Osteoblast (primary cell): Measurements from ENCODE around the gene HOXD12. TPM values are rescaled to one million over a fixed set of nuclear protein-coding genes. Genes with fewer than 3 reads are reported as not detected.
A peak's percentile ranks its signal among the peaks of the same experiment; 100 is the strongest.

Source experiments
- DNase-seq: peaks from one replicate; pipeline ENCODE4 v3.0.0; 2011; ENCODE audit warnings: low spot score, mixed read lengths; ENCODE audit not compliant: insufficient read length; ENCODE audit errors: missing footprints
- H2AFZ ChIP-seq: 2 replicates; pipeline ENCODE4 v1.6.0; 2011; ENCODE audit warnings: mild to moderate bottlenecking, low read length
- H3K27ac ChIP-seq: 2 replicates; pipeline ENCODE4 v1.5.1; 2011; ENCODE audit warnings: mild to moderate bottlenecking, low read depth, low read length, moderate library complexity
- H3K27me3 ChIP-seq: 2 replicates; pipeline ENCODE4 v1.6.0; 2012; ENCODE audit warnings: mild to moderate bottlenecking, control low read depth, inconsistent platforms, low read length, moderate library complexity; ENCODE audit not compliant: insufficient read depth
- H3K36me3 ChIP-seq: 2 replicates; pipeline ENCODE4 v1.5.1; 2011; ENCODE audit warnings: mild to moderate bottlenecking, low read length, control low read depth, moderate library complexity; ENCODE audit not compliant: insufficient read depth
- H3K4me1 ChIP-seq: 2 replicates; pipeline ENCODE4 v1.5.1; 2011; ENCODE audit warnings: mild to moderate bottlenecking, low read length, control low read depth, moderate library complexity; ENCODE audit not compliant: insufficient read depth
- H3K4me2 ChIP-seq: 2 replicates; pipeline ENCODE4 v1.6.0; 2011; ENCODE audit warnings: mild to moderate bottlenecking, low read length; ENCODE audit not compliant: insufficient read depth
- H3K4me3 ChIP-seq: fragments of 200-600 bp; sonication (generic); 3 replicates; pipeline ENCODE4 v1.5.1; 2012; ENCODE audit warnings: mild to moderate bottlenecking, low read length, inconsistent platforms; ENCODE audit not compliant: insufficient read depth
- H3K79me2 ChIP-seq: 2 replicates; pipeline ENCODE4 v1.6.0; 2012; ENCODE audit warnings: mild to moderate bottlenecking, low read length, control low read depth, inconsistent platforms; ENCODE audit not compliant: insufficient read depth
- H3K9me3 ChIP-seq: 2 replicates; pipeline ENCODE4 v1.5.1; 2011; ENCODE audit warnings: low read depth, low read length, control low read depth
- H4K20me1 ChIP-seq: 2 replicates; pipeline ENCODE4 v1.6.0; 2012; ENCODE audit warnings: mild to moderate bottlenecking, low read length, control low read depth; ENCODE audit not compliant: insufficient read depth
- CTCF ChIP-seq: IDR thresholded peaks from 2 replicates; pipeline ENCODE4 v1.5.1; 2011; ENCODE audit warnings: mild to moderate bottlenecking, low read depth, low read length, moderate library complexity; ENCODE audit errors: extremely low read depth
- total RNA-seq: library from RNA; depleted of rRNA; stranded (reverse); fragments of >200 nt; gene quantifications from 2 replicates; pipeline ENCODE4 v1.2.3, GENCODE V29; 2012

Gene HOXD12
- total RNA-seq, 1 donor, result not detected

DNA sequence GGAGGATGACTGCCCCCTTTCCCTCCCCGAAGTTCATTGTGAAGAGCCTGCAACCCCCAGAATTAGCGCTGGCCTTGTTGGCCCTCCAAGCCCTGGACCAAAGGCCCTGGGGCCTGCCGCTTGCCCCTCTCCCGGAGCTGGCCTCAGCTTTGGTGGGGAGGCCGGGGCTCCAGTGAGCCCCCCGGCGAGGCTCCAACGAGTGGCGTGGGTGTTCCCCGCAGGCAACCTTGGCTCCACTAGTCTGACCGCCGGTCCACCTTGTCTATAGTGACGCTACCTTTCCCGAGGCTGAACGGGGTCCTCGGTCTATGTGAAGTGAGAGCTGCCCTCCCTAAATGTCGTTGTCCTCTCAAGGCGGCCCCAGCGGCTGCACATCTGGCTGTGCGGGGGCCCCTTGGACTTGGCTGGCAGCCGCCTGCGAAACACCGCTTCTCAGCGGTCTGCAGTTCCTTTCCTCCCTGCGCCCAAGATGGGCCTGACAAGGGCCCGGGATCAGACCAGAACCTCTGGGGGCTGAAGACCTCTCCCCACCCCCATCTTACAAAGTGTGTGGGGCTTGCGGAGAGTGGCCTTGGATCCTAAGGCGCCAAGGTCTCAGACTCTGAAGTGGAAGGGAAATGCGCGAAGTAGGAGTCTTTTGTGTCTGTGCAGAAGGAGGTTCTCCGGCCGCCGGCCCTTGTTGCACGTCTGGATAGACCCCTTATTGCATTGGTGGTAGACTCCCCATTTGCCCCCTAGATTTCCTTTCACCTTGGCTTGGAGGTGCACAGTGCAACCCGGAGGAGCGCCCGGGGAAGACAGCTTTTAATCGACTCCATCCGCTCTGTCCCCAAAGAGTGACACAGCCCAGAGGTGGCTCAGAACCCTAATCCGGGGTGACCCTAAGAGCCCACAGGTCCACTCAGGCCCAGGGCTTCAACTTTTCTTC is 13.0 kb downstream of the HOXD12 start:
- Histone ChIP-seq H3K27ac (no peak overlapping the region), H3K4me1 (no peaks in the 10 kb centered on the region), H3K27me3 (peaks cover 94% of the 10 kb centered on the region), H3K9me3 (no peaks in the 10 kb centered on the region), H3K79me2 (no peaks in the 10 kb centered on the region), H3K4me2 (no peak overlapping the region), H3K4me3 (no peak overlapping the region), H2AFZ (no peak overlapping the region), H4K20me1 (no peaks in the 10 kb centered on the region), H3K36me3 (no peaks in the 10 kb centered on the region)
- DNase-seq, result peak; percentile 64
- TF ChIP-seq CTCF, result no peak

- no peaks in the 10 kb centered on the region for H3K36me3 ChIP-seq
- H3K79me2 ChIP-seq, result no peaks in the 10 kb centered on the region
- H3K4me3 ChIP-seq, result no peak overlapping the region
Observed at GRCh38 chr2:176114120-176114929, 14.7 kb downstream of the HOXD12 start.

DNA sequence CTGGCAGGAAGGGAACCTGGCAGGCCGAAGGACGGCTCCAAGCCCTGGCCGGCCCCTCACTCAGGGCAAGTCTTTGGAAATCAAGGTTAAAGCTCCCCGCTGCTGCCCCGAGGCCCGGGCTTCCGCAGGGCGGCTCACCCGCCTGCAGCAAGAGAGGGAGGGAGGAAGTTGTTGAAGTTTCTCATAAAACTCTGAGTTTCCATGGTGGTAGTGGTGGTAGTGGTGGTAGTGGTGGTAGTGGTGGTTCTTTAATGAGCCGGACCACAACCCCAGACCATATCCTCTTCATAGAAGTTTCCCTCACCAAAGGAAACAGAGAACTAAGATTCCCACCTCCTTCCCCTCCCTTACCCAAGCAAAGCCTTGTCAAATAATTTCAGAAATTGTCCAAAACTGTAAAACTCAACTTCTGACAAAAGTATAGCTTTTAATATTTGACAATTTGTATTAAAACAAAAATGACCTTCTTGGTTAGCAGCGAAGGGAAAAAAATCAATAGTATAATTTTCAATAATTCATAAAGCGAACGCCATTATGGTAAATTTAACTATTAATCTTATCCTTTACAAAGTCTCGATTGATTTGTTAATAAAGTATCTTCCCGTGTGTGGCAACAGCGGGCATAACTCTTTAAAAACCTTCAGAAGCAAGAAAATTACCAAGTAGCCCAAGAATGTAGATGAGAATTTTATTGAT is 15.5 kb downstream of the HOXD12 start:
- Histone ChIP-seq H3K4me1 (no peaks in the 10 kb centered on the region), H3K4me2 (no peak overlapping the region), H2AFZ (no peak overlapping the region), H3K36me3 (no peaks in the 10 kb centered on the region), H3K9me3 (no peaks in the 10 kb centered on the region), H3K27ac (no peak overlapping the region), H3K79me2 (no peaks in the 10 kb centered on the region), H3K4me3 (no peak overlapping the region), H4K20me1 (no peaks in the 10 kb centered on the region), H3K27me3 (peaks cover 98% of the 10 kb centered on the region)
- peak; percentile 71 for DNase-seq
- no peak for TF ChIP-seq CTCF

More at GRCh38 chr2:176114120-176114929, 14.7 kb downstream of the HOXD12 start:
- H3K4me2 ChIP-seq, result no peak overlapping the region
- peaks cover 98% of the 10 kb centered on the region for H3K27me3 ChIP-seq
- TF ChIP-seq CTCF, result no peak
- H4K20me1 ChIP-seq, result no peaks in the 10 kb centered on the region
- no peaks in the 10 kb centered on the region for H3K9me3 ChIP-seq
- H3K4me1 ChIP-seq, result no peaks in the 10 kb centered on the region
- peak; percentile 59 for DNase-seq
- H2AFZ ChIP-seq, result no peak overlapping the region
- H3K27ac ChIP-seq, result no peak overlapping the region
